ENCODE measurements around the gene MRPS2. TPM values are rescaled to one million over a fixed set of nuclear protein-coding genes. Genes with fewer than 3 reads are reported as not detected.

MRPS2 gene
- polyA plus RNA-seq, 1 donor (not counting 4 experiments of a cell fraction or from before 2014, with no cell fraction given): 44.7 TPM

GRCh38 chr9:135524130-135524861 lies 23.8 kb downstream of the MRPS2 start:
- Histone ChIP-seq H3K36me3 (ENCODE audit: control insufficient read depth in 2 of 2, extremely low read depth in 1 of 2, insufficient read depth in 2 of 2, low read length in 2 of 2) (no peaks in the 10 kb centered on the region), H3K27me3 (ENCODE audit: control insufficient read depth, extremely low read depth, insufficient read depth, low read length) (peaks cover 4% of the 10 kb centered on the region), H3K4me1 (ENCODE audit: control insufficient read depth, extremely low read depth, insufficient read depth, low read length) (no peaks in the 10 kb centered on the region), H3K27ac (ENCODE audit: control insufficient read depth, insufficient read depth, low read length) (no peak overlapping the region), H3K9ac (ENCODE audit: control insufficient read depth, extremely low read depth, insufficient read depth, low read length) (no peak overlapping the region), H3K4me3 (ENCODE audit: control insufficient read depth in 2 of 3, extremely low read depth in 1 of 3, insufficient read depth in 2 of 3, low read depth in 1 of 3, low read length in 3 of 3) (no peak overlapping the region), H4K20me1 (ENCODE audit: control insufficient read depth, extremely low read depth, insufficient read depth, low read length) (no peaks in the 10 kb centered on the region), H3K9me1 (ENCODE audit: control insufficient read depth, extremely low read depth, insufficient read depth, low read length) (no peaks in the 10 kb centered on the region), H3K4me2 (ENCODE audit: control insufficient read depth, extremely low read depth, insufficient read depth, low read depth, low read length) (no peak overlapping the region), H3K79me2 (ENCODE audit: control insufficient read depth, insufficient read depth, low read length) (no peaks in the 10 kb centered on the region), H3K9me3 (ENCODE audit: control insufficient read depth, low read depth, low read length) (no peaks in the 10 kb centered on the region), H2AFZ (ENCODE audit: control insufficient read depth, low read length) (no peak overlapping the region)
- FAIRE-seq: no peak
- TF ChIP-seq EZH2 (IDR thresholded peaks at IDR 0.05; ENCODE audit: low read length) (no peak), CTCF (optimal IDR thresholded peaks at IDR 0.05 in 1 of 3, IDR thresholded peaks at IDR 0.05 in 1 of 3, conservative IDR thresholded peaks at IDR 0.05 in 1 of 3; ENCODE audit: extremely low read depth in 1 of 3, insufficient read depth in 2 of 3, low read length in 3 of 3) (no peak)
- no peak for DNase-seq (ENCODE audit: low read depth, low spot score)
- dilution Hi-C loops (cut with MboI; ENCODE audit: extremely low pct_ligation_motif_present, low sequenced_read_pairs): no loop called here

GRCh38 chr9:135525241-135526088 lies 25.0 kb downstream of the MRPS2 start:
- FAIRE-seq (no peak), DNase-seq (ENCODE audit: low read depth, low spot score) (no peak)
- H3K4me3 ChIP-seq (ENCODE audit: control insufficient read depth in 2 of 3, extremely low read depth in 1 of 3, insufficient read depth in 2 of 3, low read depth in 1 of 3, low read length in 3 of 3): no peak overlapping the region
- no peaks in the 10 kb centered on the region for H3K4me1 ChIP-seq (ENCODE audit: control insufficient read depth, extremely low read depth, insufficient read depth, low read length)
- H3K9ac ChIP-seq (ENCODE audit: control insufficient read depth, extremely low read depth, insufficient read depth, low read length): no peak overlapping the region
- no peaks in the 10 kb centered on the region for H3K9me3 ChIP-seq (ENCODE audit: control insufficient read depth, low read depth, low read length)
- no peaks in the 10 kb centered on the region for H3K36me3 ChIP-seq (ENCODE audit: control insufficient read depth in 2 of 2, extremely low read depth in 1 of 2, insufficient read depth in 2 of 2, low read length in 2 of 2)
- no peaks in the 10 kb centered on the region for H4K20me1 ChIP-seq (ENCODE audit: control insufficient read depth, extremely low read depth, insufficient read depth, low read length)
- no peaks in the 10 kb centered on the region for H3K79me2 ChIP-seq (ENCODE audit: control insufficient read depth, insufficient read depth, low read length)
- no peak overlapping the region for H3K27ac ChIP-seq (ENCODE audit: control insufficient read depth, insufficient read depth, low read length)
- peaks cover 4% of the 10 kb centered on the region for H3K27me3 ChIP-seq (ENCODE audit: control insufficient read depth, extremely low read depth, insufficient read depth, low read length)
- no peak for TF ChIP-seq EZH2 (IDR thresholded peaks at IDR 0.05; ENCODE audit: low read length)
- no peak for TF ChIP-seq CTCF (optimal IDR thresholded peaks at IDR 0.05 in 1 of 3, IDR thresholded peaks at IDR 0.05 in 1 of 3, conservative IDR thresholded peaks at IDR 0.05 in 1 of 3; ENCODE audit: extremely low read depth in 1 of 3, insufficient read depth in 2 of 3, low read length in 3 of 3)
- no peak overlapping the region for H2AFZ ChIP-seq (ENCODE audit: control insufficient read depth, low read length)
- no peak overlapping the region for H3K4me2 ChIP-seq (ENCODE audit: control insufficient read depth, extremely low read depth, insufficient read depth, low read depth, low read length)
- dilution Hi-C loops (cut with MboI; ENCODE audit: extremely low pct_ligation_motif_present, low sequenced_read_pairs): no loop called here
- H3K9me1 ChIP-seq (ENCODE audit: control insufficient read depth, extremely low read depth, insufficient read depth, low read length): no peaks in the 10 kb centered on the region

Measured in keratinocyte (primary cell).